Activated T-cell treated with anti-CD3 and anti-CD28 coated beads, Interleukin-2, amount 50 U/mL, for 72 hours (primary cell): ENCODE data around the gene SFXN5. TPM values are rescaled to one million over a fixed set of nuclear protein-coding genes. Genes with fewer than 3 reads are reported as not detected.
A peak's percentile ranks its signal among the peaks of the same experiment; 100 is the strongest.

ENCODE experiments used
- ATAC-seq, 2 donors: fragments of 150-1000 bp; cut with Tn5 transposase; replicated peaks in 1 of 2; 2 replicates each; pipeline ENCODE4 v1.10.0; 2021; ENCODE audit warnings: moderate library complexity in 2 of 2, mild to moderate bottlenecking in 1 of 2
- DNase-seq, 2 donors: peaks; one replicate each; pipeline ENCODE4 v3.0.0; 2021 to 2022; ENCODE audit warnings: mixed read lengths in 1 of 2
- H3K27ac Mint-ChIP-seq: one replicate; pipeline ENCODE4 v1.8.0; 2022; ENCODE audit warnings: mild to moderate bottlenecking, moderate library complexity, mixed read lengths
- H3K27me3 Mint-ChIP-seq: one replicate; pipeline ENCODE4 v1.8.0; 2022; ENCODE audit warnings: low read depth, mixed read lengths
- H3K36me3 Mint-ChIP-seq, 2 donors: one replicate each; pipeline ENCODE4 v1.8.0; 2022; ENCODE audit warnings: mixed read lengths in 2 of 2, mild to moderate bottlenecking in 1 of 2; ENCODE audit not compliant: insufficient read depth in 2 of 2
- H3K4me1 Mint-ChIP-seq: one replicate; pipeline ENCODE4 v1.8.0; 2022; ENCODE audit warnings: low read depth, mixed read lengths
- H3K4me3 Mint-ChIP-seq, 2 donors: one replicate each; pipeline ENCODE4 v1.8.0; 2022; ENCODE audit warnings: mild to moderate bottlenecking in 2 of 2, mixed read lengths in 2 of 2, moderate library complexity in 2 of 2
- H3K9me3 Mint-ChIP-seq, 2 donors: one replicate each; pipeline ENCODE4 v1.8.0; 2022; ENCODE audit warnings: mixed read lengths in 2 of 2
- total RNA-seq, 2 donors: library from RNA; stranded (reverse); gene quantifications; one replicate each; pipeline ENCODE4 v1.2.3, GENCODE V29; 2022

SFXN5 gene
- total RNA-seq, 2 donors from 2014 or later = 9.1 to 10.1 TPM

GRCh38 chr2:72954376-72955227 is 116.9 kb downstream of the SFXN5 start:
- no peak for DNase-seq
- Mint-ChIP-seq H3K27me3 (no peaks in the 10 kb centered on the region), H3K4me1 (peaks cover 10% of the 10 kb centered on the region), H3K36me3 (no peaks in the 10 kb centered on the region), H3K9me3 (no peaks in the 10 kb centered on the region), H3K4me3 (peak overlapping the region; percentile 57 to 72), H3K27ac (peak overlapping the region; percentile 24)
- ATAC-seq = peak; percentile 14 to 20

GRCh38 chr2:72953976-72954375 is 117.5 kb downstream of the SFXN5 start:
- DNase-seq = peak; percentile 20 to 39
- Mint-ChIP-seq H3K36me3 (no peaks in the 10 kb centered on the region), H3K4me3 (peak overlapping the region; percentile 57 to 72), H3K9me3 (no peaks in the 10 kb centered on the region), H3K27me3 (no peaks in the 10 kb centered on the region), H3K4me1 (peaks cover 10% of the 10 kb centered on the region), H3K27ac (peak overlapping the region; percentile 24)
- peak; percentile 82 to 89 for ATAC-seq

GRCh38 chr2:72953528-72953927 is 118.0 kb downstream of the SFXN5 start:
- H3K9me3 Mint-ChIP-seq = no peaks in the 10 kb centered on the region
- ATAC-seq = no peak
- peak overlapping the region; percentile 24 for H3K27ac Mint-ChIP-seq
- H3K4me1 Mint-ChIP-seq = peaks cover 10% of the 10 kb centered on the region
- DNase-seq = no peak
- H3K36me3 Mint-ChIP-seq = no peaks in the 10 kb centered on the region
- H3K27me3 Mint-ChIP-seq = no peaks in the 10 kb centered on the region
- peak overlapping the region in 1 of 2 donors; percentile 72 for H3K4me3 Mint-ChIP-seq

GRCh38 chr2:72952961-72953360 is 118.6 kb downstream of the SFXN5 start:
- Mint-ChIP-seq H3K36me3 (no peaks in the 10 kb centered on the region), H3K27me3 (no peaks in the 10 kb centered on the region), H3K27ac (no peak overlapping the region), H3K9me3 (no peaks in the 10 kb centered on the region), H3K4me3 (no peak overlapping the region), H3K4me1 (peaks cover 10% of the 10 kb centered on the region)
- ATAC-seq (no peak), DNase-seq (no peak)

GRCh38 chr2:72952110-72952823 is 119.2 kb downstream of the SFXN5 start:
- Mint-ChIP-seq H3K27me3 (no peaks in the 10 kb centered on the region), H3K4me3 (no peak overlapping the region), H3K4me1 (peaks cover 10% of the 10 kb centered on the region), H3K27ac (no peak overlapping the region), H3K9me3 (no peaks in the 10 kb centered on the region), H3K36me3 (no peaks in the 10 kb centered on the region)
- no peak for ATAC-seq
- no peak for DNase-seq

- Mint-ChIP-seq H3K27ac (no peak overlapping the region), H3K27me3 (no peaks in the 10 kb centered on the region), H3K4me1 (peaks cover 10% of the 10 kb centered on the region), H3K36me3 (no peaks in the 10 kb centered on the region), H3K9me3 (no peaks in the 10 kb centered on the region), H3K4me3 (no peak overlapping the region)
- no peak for DNase-seq
- ATAC-seq = no peak
These were observed 120.0 kb downstream of the SFXN5 start for GRCh38 chr2:72951303-72952095.

GRCh38 chr2:72950558-72951255 is 120.8 kb downstream of the SFXN5 start:
- Mint-ChIP-seq H3K9me3 (no peaks in the 10 kb centered on the region), H3K4me3 (no peak overlapping the region), H3K27ac (no peak overlapping the region), H3K4me1 (peaks cover 10% of the 10 kb centered on the region), H3K27me3 (no peaks in the 10 kb centered on the region), H3K36me3 (no peaks in the 10 kb centered on the region)
- no peak for ATAC-seq
- no peak for DNase-seq

- Mint-ChIP-seq H3K36me3 (no peaks in the 10 kb centered on the region), H3K4me1 (peaks cover 10% of the 10 kb centered on the region), H3K9me3 (no peaks in the 10 kb centered on the region), H3K27me3 (no peaks in the 10 kb centered on the region), H3K4me3 (no peak overlapping the region), H3K27ac (no peak overlapping the region)
- DNase-seq (no peak), ATAC-seq (no peak)
These were observed 121.9 kb downstream of the SFXN5 start for GRCh38 chr2:72949642-72950041.

GRCh38 chr2:72949045-72949444 is 122.5 kb downstream of the SFXN5 start:
- no peak for ATAC-seq
- H3K27ac Mint-ChIP-seq = no peak overlapping the region
- no peaks in the 10 kb centered on the region for H3K9me3 Mint-ChIP-seq

GRCh38 chr2:72947952-72948830 is 123.3 kb downstream of the SFXN5 start:
- Mint-ChIP-seq H3K27ac (no peak overlapping the region), H3K4me1 (no peaks in the 10 kb centered on the region), H3K36me3 (no peaks in the 10 kb centered on the region), H3K4me3 (no peak overlapping the region), H3K9me3 (no peaks in the 10 kb centered on the region), H3K27me3 (no peaks in the 10 kb centered on the region)
- ATAC-seq (no peak), DNase-seq (no peak)

More at GRCh38 chr2:72949045-72949444, 122.5 kb downstream of the SFXN5 start:
- no peak for DNase-seq
- Mint-ChIP-seq H3K4me1 (peaks cover 4% of the 10 kb centered on the region), H3K36me3 (no peaks in the 10 kb centered on the region), H3K4me3 (no peak overlapping the region), H3K27me3 (no peaks in the 10 kb centered on the region)

- Mint-ChIP-seq H3K36me3 (no peaks in the 10 kb centered on the region), H3K27me3 (no peaks in the 10 kb centered on the region), H3K9me3 (no peaks in the 10 kb centered on the region), H3K4me3 (no peak overlapping the region), H3K27ac (no peak overlapping the region), H3K4me1 (no peaks in the 10 kb centered on the region)
- DNase-seq (no peak), ATAC-seq (no peak)
These were observed 125.0 kb downstream of the SFXN5 start for GRCh38 chr2:72946466-72946865.
